ENCODE data around the gene PRKN.

DNA sequence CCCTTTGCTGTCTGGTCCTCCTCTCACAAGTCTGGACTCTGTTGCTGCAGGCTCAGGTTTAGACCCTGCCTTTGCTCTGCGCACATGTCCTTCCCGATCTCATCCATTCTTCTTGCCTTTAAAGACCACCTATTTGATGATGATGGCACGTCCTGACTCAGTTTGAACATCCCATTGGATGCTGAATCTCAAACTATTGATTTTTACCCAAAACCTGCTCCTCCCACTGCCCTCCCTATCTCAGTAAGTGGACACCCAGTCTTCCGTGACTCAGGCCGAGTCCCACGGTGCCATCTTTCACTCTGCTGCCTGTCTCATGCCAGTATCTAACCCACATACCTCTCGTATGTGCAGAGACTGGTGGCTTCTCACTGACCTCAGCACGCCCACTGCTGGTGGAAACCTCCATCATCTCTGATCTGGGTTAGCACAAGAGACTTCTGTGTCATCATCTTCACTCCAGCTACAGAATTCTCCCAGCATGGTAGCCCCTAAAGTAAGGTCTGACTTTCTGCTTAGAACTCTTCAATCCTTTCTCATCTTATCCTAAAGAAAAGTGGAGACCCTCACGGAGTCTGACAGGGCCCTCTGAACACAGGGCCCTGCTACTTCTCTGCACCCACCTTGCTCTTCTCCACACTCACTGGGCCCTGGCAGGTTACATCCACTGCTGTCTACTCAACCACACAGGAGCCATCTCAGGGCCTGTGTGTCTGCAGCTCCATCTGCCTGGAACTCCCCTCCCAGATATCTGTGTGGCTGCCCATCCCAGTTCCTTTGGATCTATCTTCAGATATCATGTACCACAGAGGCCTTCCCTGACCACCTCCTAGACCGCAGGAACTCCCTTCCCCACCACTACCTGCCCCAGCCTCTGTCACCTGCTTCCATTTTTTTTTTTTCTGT lies 1066.6 kb downstream of the PRKN start:
- TF ChIP-seq ELF4 (IDR thresholded peaks at IDR 0.05) (no peak), TARDBP (IDR thresholded peaks at IDR 0.05) (no peak)

Data from HEK293T (cell line).